Measurements from ENCODE around the gene SAP30BP. TPM values are rescaled to one million over a fixed set of nuclear protein-coding genes. Genes with fewer than 3 reads are reported as not detected.
"Not testable (repeated sequence)": the region's sequence is repeated elsewhere in the genome, so short reads cannot be mapped to it uniquely, and the experiment has no call there.

Gene SAP30BP
- total RNA-seq, 1 donor from 2014 or later: 41.2 TPM

DNA sequence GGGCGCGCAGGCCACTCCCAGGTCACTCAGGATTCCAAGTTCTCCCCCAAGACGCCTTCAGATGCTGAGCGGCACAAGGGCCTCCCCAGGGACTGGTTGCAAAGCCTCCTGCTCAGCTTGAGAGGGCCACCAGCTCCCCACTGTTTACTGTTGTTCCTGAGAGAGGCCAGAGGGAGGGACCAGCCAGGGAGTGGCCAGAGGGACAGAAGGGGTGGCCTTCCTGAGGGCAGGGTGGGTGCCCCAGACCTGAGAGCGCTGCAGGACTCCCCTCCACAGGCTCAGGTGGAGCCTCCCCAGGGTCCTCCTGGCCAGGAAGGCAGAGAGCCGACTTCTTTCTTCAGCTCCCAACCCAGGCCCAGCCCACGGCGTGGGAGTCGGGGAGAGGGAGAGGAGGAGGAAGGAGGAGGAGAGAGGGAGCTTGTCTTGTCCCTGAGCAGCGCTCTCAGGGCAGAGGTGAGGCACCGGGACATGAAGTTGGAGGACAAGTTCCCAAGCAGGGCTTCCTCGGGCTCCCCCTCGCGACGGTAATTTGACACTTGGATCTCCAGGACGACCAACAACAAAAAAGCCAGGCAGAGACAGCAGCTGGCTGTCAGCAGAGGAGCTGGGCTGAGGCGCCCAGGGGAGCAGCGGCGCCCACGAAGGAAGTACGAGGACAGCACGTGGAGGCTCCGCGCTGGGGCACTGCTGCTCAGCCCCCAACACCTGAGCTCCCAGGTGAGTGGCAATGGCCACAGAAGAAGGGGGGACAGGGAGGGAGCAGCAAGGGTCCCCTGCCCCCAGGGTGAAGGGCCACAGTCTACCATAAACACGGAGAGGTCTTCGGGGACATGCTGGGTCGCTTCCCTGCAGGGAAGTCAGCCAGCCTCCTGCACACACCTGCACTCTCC, 33.4 kb upstream of the SAP30BP start:
- DNase-seq (ENCODE audit: low read depth in 2 of 2): peak; percentile 65 to 88

DNA sequence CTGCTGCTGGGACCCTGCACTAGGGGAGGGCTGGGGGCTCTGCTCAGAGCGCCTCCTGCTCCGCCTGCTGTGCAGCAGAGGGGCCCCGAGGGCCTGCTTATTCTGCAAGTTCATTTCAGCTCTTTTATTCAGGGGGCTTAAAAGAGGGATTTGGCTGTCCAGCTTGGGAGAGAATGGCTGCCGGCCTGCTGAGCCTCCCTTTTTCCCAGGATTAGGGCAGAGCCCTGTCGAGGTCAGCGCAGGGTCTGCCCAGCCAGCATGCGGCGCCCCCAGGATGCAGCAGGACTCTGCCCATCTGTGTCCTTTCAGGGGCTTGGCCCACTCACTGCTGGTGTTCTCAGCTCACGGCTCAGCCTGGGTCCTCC, 32.8 kb upstream of the SAP30BP start:
- no peak for DNase-seq (ENCODE audit: low read depth in 2 of 2)

DNA sequence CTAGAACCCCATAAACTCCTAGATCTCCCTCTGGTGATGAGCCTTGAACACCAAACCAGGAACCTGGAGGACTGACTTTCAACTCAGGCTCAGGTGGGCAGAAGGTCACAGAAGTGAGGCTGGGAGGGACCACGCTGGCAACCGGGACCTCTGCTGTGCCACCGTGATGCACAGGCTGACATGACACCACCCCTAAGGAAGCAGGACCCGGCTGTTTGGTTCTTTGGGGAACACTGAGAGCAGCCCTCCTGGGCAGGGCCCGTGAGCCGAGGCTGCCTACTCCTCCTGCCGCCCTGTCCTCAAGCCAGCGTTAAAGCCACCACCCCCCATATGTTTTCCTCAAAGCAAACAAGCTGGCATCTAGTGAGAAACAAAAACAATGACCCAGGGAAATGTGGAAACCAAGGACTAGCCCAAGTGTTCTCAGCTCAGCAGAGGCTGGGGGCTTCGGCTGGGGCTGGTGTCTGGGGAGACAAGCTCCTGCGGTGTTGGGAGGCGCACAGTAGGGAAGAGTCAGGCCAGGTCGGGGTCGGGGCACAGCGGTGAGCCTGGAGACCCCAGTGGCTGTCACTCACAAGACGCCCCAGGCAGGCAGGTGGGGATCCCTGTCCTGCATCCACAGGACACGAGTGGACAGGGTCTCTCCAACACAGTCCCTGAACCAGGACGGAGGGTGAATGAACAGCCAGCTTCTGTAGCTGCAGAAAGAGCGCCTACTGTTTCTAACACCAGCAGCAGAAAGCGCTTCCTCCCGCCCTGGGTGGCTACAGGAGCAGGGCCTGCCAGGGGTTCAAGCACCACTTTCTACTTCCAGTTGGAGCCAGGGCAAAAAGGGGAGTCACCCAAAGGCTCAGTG, 32.2 kb upstream of the SAP30BP start:
- no peak for DNase-seq (ENCODE audit: low read depth in 2 of 2)

DNA sequence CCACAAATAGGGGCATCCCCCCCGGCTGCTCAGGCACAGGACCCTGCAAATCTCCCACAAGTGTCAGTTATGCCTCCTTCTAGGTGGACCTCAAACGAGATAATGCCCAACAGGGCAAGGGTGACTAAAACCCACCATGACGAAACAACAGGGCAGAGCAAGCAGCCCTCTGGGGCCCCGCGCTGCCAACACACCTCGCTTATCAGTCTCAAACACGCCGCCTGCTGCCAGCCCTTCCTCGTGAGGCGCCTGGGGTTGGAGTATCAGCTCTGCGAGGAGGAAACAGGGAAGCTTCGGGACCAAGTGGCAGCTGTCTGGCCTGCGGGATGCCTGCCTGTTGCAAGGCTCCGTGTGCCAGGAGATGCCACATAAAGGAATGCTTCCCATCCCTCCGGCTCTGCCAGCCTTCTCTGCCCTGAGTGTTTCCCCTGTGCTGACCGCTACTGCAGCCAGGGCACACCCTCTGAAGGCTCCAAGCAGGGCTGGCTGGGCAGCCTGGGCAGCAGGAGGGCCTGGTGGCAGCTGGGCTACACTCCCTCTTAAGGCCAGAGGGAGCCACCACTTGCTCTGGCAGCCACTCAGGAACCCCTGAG, 31.4 kb upstream of the SAP30BP start:
- DNase-seq (ENCODE audit: low read depth in 2 of 2): no peak

DNA sequence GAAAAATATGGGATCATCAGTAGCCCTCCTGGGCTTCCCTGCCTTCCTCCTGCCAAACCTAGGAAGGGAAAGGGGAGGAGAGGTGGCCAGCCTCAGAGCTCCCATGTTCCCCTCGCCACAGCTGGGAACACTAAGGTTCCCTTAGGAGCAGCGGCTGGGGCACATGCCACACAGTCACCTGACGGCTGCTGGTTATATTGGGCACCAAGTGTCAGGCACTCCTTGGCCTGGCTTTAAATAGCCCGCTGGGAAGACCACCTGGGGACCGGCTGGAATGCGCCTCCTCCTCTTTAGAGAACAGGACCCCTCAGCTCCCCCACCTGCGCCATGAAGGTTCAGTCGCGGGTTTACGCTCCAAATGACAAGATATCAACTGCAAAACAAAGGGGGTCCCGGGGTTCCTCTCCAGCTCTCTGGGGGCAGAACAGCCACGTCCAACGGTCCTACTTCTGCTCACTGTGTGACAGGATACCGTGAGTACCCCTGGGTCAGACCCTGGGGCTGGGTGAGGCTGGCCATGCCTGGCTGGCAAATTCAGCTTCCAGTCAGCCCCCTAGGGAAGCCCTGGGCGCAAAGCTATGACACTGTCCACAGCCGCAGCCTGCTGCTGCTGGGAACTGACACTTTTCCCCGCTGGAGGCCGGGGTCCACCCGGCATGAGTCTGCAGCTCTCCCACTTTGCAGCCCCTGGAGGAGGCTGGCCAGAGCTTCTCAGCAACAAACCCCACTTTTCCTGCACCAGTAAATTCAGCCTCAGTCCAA, 30.6 kb upstream of the SAP30BP start:
- no peak for DNase-seq (ENCODE audit: low read depth in 2 of 2)

DNA sequence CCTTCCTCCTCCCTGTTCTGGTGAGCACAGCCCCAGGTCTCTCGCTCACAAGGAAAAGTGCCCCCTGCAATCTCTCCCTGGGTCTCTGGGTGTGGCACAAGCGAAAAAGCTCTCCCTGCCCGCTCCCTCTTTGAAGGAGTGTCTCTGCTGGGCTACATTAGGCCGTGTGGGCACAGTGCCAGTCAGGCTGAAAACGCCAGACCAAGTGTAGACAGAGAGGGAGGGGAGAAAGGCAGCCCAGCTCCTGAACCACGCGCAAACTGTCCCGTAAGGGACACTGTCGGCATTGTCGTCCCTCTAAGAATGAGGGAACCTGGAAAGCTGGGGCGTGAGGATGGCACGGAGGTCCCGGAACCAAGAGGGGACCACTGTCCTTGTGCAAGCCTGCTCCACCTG, 30.0 kb upstream of the SAP30BP start:
- DNase-seq (ENCODE audit: low read depth in 2 of 2): no peak

DNA sequence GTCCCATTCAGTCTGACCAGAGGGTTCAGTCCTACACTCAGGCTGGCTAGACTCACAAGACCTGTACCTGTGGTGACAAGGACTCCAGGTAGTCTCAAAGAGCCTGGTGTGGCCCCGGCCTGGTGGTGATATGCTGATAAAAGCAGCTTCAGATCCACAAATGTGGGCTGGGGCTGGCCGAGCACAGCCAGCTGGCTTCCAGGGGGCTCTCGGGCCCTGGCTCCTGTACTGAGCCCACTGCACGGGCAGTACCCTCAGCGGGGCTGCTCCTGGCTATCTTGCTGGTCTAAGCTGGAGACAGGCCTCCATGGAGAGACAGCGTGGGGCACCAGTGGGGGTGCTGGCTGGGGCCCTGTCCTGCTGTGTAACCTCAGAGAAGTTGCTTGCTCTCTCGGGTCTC, 29.6 kb upstream of the SAP30BP start:
- DNase-seq (ENCODE audit: low read depth in 2 of 2): no peak

DNA sequence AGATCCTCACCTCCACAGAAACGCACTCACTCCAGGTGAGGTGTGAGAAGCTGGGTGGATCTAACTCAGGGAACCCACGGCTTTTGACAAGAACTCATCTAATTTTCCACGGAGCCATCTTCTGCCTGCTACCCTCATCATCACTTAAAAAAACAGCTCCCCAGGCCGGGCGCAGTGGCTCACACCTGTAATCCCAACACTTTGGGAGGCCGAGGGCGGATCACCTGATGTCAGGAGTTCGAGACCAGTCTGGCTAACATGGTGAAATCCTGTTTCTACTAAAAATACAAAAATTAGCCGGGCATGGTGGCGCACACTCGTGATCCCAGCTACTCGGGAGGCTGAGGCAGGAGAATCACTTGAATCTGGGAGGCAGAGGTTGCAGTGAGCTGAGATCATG, 29.1 kb upstream of the SAP30BP start:
- DNase-seq (ENCODE audit: low read depth in 2 of 2): not testable (repeated sequence)

DNA sequence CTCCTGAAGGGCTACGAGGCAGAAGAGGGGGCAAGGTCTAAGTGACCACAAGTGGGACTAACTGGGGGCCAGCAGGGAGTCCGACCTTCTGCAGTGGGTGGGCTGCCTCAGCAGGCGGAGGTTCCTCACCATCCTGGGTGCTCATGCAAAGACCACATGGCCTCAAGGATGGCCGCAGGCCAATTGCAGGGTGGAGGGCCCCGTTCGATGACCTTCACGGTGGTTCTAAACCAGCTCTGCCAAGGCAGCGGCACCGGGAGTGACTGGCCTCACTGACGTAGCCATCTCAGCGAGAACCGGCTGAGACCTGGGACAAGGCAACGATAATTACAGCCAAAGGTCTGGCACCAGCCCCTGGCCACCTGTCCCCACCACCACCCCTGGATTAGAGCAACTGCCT, 28.2 kb upstream of the SAP30BP start:
- no peak for DNase-seq (ENCODE audit: low read depth in 2 of 2)

DNA sequence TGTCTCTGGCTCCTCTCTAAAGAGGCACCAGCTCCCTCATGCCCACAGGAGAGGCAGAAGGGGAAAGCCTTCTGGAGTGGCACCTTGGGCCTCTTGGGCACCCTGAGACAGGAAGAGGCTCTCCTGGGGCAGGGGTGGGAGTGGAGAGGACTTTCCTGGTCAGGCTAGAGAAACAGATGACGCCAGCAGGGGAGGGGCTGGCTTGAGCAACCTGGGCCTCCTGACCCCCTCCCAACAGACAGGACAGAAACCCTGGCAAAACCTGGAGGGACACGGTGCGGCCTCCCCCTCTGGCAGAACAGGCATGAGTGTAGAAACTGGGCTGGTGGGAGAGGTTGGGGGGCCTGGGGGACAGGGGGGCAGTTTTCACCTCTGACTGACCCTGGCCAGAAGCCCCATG, 27.8 kb upstream of the SAP30BP start:
- no peak for DNase-seq (ENCODE audit: low read depth in 2 of 2)

DNA sequence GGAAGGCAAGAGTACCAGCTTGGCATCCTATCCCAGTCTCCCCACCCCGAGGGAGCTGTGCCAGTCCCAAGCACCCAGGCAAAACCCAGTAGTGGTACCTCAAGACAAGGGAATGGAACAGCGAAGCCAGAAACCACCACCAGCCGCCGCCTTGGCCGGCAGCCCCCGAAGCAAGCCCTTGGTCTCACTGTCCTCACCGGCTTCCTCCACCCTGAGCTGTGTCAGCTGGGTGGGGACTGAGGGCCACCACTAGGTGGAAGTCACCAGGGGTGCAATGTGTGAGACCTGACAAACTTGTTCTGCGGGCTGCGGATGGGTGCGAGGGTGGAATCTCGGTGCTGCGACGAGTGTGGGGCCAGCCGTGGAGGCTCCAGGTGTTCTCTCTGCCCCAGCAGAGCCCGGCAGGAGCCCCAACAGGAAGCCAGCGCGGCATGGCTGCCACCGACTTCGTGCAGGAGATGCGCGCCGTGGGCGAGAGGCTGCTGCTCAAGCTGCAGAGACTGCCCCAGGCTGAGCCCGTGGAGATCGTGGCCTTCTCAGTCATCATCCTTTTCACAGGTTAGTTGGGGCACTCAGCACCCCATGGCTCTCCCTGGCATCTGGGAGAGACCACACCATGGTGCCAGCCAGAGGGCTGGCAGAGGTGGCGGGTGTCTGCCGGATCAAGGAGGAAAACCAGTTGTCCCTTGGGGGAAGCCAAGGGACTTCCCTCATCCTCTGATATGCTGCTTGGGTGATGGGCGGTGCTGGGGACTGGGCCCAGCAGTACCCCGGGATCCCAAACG, 27.2 kb upstream of the SAP30BP start:
- DNase-seq (ENCODE audit: low read depth in 2 of 2): no peak

DNA sequence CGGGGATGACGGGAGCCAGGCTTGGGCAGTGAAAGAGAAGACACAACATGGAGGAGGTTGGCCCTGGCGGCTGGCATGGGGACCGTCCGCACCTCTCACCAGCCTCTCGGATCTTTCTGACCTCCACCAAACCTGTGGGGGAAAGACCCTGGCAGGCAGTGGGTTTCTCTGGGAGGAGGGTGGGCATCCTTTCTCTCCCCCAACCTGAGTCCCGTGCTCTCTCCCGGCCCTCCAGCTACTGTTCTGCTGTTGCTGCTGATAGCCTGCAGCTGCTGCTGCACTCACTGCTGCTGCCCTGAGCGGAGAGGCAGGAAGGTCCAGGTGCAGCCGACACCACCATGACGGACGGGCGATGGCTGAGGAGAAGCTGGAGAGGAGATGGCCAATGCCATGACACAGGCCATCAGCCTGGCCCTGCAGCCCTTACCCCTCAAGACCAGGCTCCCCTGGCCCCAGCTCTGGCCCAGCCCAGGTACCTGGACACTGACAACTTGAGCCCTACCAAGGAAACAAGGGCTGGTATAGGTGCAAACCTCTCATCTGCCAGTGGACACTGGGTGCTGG, 26.5 kb upstream of the SAP30BP start:
- DNase-seq (ENCODE audit: low read depth in 2 of 2): no peak

DNA sequence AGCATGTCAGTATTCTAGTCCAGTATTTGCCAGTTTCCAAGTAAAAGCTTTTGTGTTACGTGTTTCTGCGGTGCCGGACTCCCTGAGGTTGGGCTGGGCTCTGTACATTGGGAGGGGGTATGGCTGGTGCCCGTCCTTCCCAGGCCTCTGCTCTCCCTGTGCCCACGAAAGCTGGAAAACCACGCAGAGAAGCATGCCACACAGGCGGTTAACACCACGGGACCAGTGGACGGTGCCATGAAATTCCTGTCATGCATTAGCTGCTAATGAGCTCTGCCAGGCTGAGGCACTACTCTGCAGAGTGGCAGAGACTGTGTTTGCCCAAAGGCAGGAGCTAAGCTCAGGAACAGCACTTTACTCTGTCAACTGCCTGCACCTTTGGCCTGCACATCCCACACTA, 25.8 kb upstream of the SAP30BP start:
- DNase-seq (ENCODE audit: low read depth in 2 of 2): no peak

DNA sequence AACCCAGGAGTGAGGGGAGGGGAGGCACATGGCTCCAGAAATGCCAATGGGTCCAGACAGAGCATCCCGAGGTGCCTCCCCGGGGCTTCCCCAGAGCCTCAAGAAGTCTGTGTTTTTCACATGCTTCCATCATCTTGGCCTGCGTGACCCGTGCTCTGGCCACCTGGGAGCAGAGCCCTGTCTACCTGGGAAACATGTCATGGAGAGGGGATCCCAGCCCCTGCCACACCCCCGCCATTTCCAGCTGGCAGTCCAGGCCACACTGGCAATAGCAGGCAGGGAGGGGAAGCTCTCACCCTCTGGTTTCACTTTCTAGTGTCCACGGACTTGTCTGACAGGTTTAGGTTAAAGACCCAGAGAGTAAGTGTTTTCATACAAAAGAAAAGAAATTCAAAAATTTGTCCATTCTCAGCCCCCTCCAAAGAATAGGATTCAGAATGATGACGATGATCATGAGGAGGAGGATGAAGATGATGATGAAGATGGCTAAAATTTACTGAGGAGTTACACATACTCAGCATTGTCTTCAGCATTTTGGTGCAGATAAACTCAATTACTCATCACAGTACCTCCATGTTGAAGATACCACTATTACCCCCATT, 24.9 kb upstream of the SAP30BP start:
- DNase-seq (ENCODE audit: low read depth in 2 of 2): no peak

DNA sequence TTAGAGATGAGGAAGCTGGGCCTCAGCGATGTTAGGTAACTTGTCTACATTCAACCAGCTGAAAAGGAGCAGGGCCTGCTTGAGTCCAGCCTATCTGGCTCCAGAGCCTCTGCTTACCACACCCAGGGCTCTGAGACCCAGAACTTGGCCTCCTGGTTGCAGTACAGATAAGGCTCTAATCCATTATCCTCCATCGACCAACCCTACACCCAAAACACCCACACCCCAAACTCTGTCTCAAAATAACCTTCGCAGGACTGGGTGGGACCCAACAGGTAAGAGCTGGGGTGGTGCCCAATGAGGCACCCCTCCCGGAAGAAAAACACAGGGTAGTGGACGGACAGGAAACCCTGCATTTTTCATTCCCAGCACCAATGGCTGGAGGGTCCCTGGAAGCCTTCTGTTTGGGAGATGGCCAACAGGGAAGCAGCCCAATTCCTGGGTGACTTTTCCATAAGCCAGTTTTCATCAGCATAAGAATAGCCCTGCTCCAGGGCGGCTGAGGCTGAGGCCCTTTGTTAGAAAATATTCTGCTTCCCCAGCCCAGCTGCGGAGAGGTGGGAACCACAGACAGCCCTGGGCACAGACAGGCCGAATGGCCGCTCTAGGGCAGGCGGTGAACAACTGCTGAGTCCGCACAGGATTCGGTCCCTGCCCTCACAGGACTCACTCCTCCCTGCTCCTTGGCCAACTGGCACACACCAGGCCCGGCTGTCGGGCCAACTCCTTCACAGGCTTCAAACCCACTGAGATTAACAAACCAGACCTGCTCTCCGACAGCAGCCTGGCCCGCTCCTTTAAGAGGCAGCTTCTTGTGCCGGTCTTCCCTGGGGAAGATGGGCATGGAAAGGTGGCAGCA, 24.1 kb upstream of the SAP30BP start:
- DNase-seq (ENCODE audit: low read depth in 2 of 2): no peak

DNA sequence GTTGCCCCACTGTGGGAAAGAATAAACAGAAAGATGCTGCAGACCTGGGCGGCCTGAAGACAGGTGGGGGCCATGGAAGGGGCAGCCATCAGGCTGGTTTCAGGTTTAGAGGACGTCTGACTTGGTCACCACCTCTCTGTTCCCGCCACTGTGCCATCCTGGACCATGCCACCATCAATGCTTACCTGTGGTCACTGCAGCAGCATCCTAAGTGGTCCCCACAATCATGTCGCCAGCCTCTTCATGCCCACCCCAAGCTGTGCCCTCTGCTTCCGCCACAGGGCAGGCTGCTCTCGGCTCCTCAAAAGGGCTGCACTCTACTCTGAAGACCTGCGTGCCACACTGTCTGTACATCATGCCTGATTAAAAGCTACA, 23.5 kb upstream of the SAP30BP start:
- DNase-seq (ENCODE audit: low read depth in 2 of 2): no peak

DNA sequence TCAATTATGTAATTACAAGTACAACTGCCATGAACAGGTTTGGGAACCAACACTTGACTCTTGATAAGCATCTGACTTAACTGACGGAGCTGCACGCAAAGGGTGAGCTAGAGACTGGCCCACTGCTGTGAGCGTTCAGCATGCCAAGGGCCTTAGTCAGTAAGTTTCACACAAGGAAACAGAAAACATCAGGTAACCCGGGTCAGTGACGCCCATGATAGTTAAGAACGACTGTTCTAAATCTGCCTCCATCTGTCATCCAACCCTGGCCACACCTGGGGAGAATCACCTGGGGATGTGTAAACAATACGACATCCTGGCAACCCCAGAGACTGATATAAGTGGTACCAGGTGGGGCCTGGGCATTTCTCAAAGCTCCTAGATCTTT, 21.6 kb upstream of the SAP30BP start:
- DNase-seq (ENCODE audit: low read depth in 2 of 2): peak in 1 of 2 donors; percentile 48

DNA sequence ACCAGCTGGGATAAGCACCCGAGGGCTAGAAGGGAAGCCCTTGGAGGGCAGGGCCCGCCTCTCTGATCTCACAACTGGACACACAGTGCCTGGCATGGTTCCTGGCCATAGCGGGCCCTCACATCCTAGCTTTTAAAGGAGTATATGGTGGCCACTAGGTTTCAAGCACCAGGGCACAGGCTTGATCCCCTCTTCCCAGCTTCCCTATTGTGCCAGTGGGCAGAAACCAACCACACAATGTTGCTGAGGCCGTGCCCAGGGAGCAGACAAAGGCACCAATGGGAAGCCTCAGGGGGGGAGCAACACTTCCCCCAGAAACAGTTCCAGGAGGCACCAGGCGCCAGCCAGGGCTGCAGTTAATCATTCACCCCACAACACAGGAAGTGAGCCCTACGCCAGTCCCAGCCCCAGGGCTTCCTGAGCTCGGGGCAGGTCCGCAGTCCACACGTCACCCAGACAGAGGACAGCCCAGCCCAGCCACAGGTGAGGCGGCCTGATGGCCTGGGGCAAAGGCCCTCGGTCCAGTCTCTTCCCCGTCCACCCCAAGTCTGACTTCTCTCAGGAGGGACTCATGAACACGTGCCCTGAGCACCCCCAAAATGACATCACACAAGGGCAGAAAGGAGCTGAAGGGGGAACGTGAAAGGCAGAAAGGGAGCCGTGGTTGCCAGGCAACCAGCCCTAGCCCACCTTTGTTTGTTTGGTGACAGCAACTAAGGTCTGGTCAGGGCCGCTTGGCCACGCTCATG, 21.1 kb upstream of the SAP30BP start:
- DNase-seq (ENCODE audit: low read depth in 2 of 2): peak; percentile 61 to 84

DNA sequence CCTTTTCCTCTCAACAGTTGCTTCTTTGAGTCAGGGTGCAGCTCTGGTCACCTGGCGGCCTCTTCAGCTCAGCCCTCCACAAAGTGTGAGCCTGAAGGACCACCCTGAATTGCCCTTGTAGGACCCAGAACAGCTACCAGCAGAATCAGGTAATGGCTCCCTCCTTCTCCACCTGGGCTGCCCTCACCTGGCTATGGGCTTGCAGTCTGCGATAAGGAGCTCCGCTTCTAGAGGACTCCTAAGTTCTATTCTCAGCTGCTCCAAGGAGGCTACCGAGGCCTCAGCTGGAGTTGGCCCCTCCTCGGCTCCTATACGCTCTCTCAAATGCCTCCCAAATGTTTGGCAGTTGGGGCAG, 20.5 kb upstream of the SAP30BP start:
- no peak for DNase-seq (ENCODE audit: low read depth in 2 of 2)
